Measurements from ENCODE around the gene SCARF2. TPM values are rescaled to one million over a fixed set of nuclear protein-coding genes. Genes with fewer than 3 reads are reported as not detected.

SCARF2 gene
- total RNA-seq, 1 experiment from 2014 or later: 10.8 TPM

DNA sequence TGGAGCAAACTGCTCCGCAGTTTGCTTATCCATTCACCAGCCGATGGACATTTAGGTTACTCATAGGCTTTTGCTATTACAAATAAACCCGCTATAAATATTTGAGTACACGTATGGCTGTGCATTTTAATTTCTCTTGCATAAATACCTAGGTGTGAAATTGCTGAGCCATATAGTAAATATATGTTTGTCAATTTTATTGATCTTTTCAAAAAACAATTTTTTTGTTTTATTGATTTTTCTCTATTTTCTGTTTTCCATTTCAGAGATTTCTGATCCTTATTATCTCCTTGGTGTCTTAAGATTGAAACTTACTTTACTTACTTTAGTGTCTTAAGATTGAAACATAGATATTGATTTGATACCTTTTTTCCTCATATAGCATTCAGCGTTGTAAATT is 39.2 kb downstream of the SCARF2 start:
- Histone ChIP-seq H3K9ac (ENCODE audit: extremely low read depth, insufficient read length, low read length) (no peak overlapping the region), H3K79me2 (ENCODE audit: insufficient read depth, low read length) (peaks cover 7% of the 10 kb centered on the region; the same call in 1 of the 2 replicates), H2BK20ac (ENCODE audit: low read depth, low read length, poor library complexity, severe bottlenecking) (no peak overlapping the region), H3K4ac (ENCODE audit: low read depth, low read length) (no peak overlapping the region), H3K56ac (ENCODE audit: insufficient read length, low read depth, low read length) (no peak overlapping the region), H2BK15ac (ENCODE audit: low read depth, low read length) (no peak overlapping the region), H2BK5ac (ENCODE audit: insufficient read length, low read length) (no peak overlapping the region), H4K91ac (ENCODE audit: insufficient read length, low read depth, low read length) (no peak overlapping the region), H4K5ac (ENCODE audit: insufficient read length, low read depth, low read length) (no peak overlapping the region), H2BK120ac (ENCODE audit: low read depth, low read length, poor library complexity, severe bottlenecking) (no peak overlapping the region), H3K4me1 (ENCODE audit: insufficient read depth, low read length) (peaks cover 8% of the 10 kb centered on the region; the same call in 1 of the 2 replicates), H3K27me3 (ENCODE audit: insufficient read depth, low read length) (no peaks in the 10 kb centered on the region), H2BK12ac (ENCODE audit: insufficient read length, low read depth, low read length) (no peak overlapping the region), H3K9me3 (ENCODE audit: control insufficient read depth, low read depth, low read length) (no peaks in the 10 kb centered on the region), H4K20me1 (ENCODE audit: control insufficient read depth, insufficient read depth, insufficient read length) (no peaks in the 10 kb centered on the region), H3T11ph (ENCODE audit: low read length) (no peak overlapping the region), H3K79me1 (ENCODE audit: insufficient read depth, low read depth, low read length, poor library complexity, severe bottlenecking) (peaks cover 2% of the 10 kb centered on the region), H2AK5ac (ENCODE audit: insufficient read length, low read length) (no peak overlapping the region), H3K18ac (ENCODE audit: insufficient read length, low read depth, low read length) (no peak overlapping the region), H4K8ac (replicated peaks; ENCODE audit: insufficient read length, low read depth, low read length) (no peak overlapping the region), H3K4me2 (ENCODE audit: insufficient read depth, insufficient read length, low read length) (no peak overlapping the region), H3K23ac (ENCODE audit: insufficient read length, low read depth, low read length) (no peak overlapping the region), H3K23me2 (ENCODE audit: insufficient read length, low read depth, low read length, poor library complexity, severe bottlenecking) (peaks cover 4% of the 10 kb centered on the region), H2AFZ (ENCODE audit: low read length) (no peak overlapping the region), H3K27ac (ENCODE audit: insufficient read length, low read depth, low read length) (no peak overlapping the region), H3K14ac (ENCODE audit: insufficient read depth, low read length) (no peak overlapping the region)
- no CpG with 5 or more reads among the region's 5 CpGs for WGBS (ENCODE audit: extremely low coverage, insufficient read length, low lambda C conversion rate)
- TF ChIP-seq, protein P1, sequence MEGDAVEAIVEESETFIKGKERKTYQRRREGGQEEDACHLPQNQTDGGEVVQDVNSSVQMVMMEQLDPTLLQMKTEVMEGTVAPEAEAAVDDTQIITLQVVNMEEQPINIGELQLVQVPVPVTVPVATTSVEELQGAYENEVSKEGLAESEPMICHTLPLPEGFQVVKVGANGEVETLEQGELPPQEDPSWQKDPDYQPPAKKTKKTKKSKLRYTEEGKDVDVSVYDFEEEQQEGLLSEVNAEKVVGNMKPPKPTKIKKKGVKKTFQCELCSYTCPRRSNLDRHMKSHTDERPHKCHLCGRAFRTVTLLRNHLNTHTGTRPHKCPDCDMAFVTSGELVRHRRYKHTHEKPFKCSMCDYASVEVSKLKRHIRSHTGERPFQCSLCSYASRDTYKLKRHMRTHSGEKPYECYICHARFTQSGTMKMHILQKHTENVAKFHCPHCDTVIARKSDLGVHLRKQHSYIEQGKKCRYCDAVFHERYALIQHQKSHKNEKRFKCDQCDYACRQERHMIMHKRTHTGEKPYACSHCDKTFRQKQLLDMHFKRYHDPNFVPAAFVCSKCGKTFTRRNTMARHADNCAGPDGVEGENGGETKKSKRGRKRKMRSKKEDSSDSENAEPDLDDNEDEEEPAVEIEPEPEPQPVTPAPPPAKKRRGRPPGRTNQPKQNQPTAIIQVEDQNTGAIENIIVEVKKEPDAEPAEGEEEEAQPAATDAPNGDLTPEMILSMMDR (conservative IDR thresholded peaks at IDR 0.05): no peak
- Mint-ChIP-seq H3K27me3 (ENCODE audit: low read depth) (no peaks in the 10 kb centered on the region; the same call in 1 of the 2 replicates), H3K36me3 (ENCODE audit: insufficient read depth in 1 of 3, low read depth in 3 of 3) (peaks cover 18 to 35% (median 32%) of the 10 kb centered on the region in 3 experiments), H3K4me1 (peaks cover 20 to 22% of the 10 kb centered on the region in 2 experiments), H3K4me3 (no peak overlapping the region), H3K27ac (no peak overlapping the region), H3K9me3 (no peaks in the 10 kb centered on the region)
- no peak for DNase-seq
